ENCODE measurements around the gene NDUFA7.

Gene NDUFA7

DNA sequence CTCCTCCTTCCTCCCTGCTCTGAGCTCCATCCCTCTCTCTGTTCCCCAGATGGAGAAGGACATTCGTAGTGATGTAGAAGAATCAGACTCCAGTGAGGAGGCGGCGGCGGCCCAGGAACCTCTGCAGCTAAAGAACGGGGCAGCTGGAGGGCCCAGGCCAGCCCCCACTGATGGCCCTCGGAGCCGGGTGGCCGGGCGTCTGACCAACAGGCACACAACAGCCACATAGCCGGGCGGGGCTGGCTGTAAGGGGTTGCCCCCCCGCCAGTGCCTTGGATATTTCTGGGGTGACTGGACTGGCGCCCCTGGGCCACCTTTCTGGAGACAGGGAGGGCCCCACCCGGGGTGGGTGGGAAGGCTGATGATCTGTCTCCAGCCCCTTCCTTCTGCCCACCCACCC is 59.3 kb downstream of the NDUFA7 start:
- DNase-seq: no peak

DNA sequence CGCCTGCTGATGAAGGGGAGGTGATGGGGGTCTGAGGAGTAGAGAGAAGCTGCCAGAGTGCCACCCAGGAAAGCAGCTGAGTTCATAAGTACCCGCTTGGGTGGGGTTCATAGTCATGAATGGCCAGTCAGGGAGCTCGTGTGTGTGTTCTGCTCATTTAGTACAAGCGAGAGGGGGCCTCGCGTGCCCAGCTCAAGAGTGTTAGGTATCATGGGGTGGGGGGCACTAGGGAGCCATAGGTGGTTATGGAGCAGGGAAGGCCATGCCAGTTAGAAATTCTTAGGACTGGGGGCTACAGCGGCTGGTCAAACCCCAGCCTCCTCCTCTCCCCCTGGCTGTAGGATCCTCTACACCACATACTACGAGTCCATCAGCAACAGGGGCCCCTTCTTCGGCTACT is 59.8 kb downstream of the NDUFA7 start:
- no peak for DNase-seq
